ENCODE data around the gene TTLL5. TPM values are rescaled to one million over a fixed set of nuclear protein-coding genes. Genes with fewer than 3 reads are reported as not detected.

Gene TTLL5
- total RNA-seq, 1 donor from 2014 or later: 37.9 TPM

DNA sequence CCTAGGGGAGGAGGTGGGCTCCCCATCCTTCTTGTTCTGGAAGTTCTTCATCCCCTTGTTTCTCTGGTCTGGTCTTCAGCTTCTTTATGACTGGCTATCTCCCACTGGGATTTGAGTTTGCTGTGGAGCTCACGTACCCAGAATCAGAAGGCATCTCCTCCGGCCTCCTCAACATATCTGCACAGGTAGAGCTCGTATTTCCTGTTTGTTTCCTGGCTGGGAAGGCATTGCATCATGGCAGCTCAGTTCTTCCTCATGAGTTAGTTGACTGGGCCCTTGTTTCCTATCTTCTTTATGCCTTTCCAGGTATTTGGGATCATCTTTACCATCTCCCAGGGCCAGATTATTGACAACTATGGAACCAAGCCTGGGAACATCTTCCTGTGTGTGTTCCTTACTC is 20.2 kb upstream of the TTLL5 start:
- CTCF ChIA-PET: no interaction called here
- no peaks in the 10 kb centered on the region for H3K27me3 Mint-ChIP-seq
- H3K4me1 Mint-ChIP-seq: no peaks in the 10 kb centered on the region
- intact Hi-C loops (cut with micrococcal nuclease): no loop called here
- H3K36me3 Mint-ChIP-seq (ENCODE audit: low read depth): peaks cover 16% of the 10 kb centered on the region
- DNase-seq: no peak
- POLR2A ChIA-PET: no interaction called here
- no peaks in the 10 kb centered on the region for H3K9me3 Mint-ChIP-seq
- ATAC-seq (ENCODE audit: low read depth): no peak
- no peak overlapping the region for H3K27ac Mint-ChIP-seq
- H3K4me3 Mint-ChIP-seq: no peak overlapping the region
- TF ChIP-seq CTCF (IDR thresholded peaks at IDR 0.05): no peak

GRCh38 chr14:75643985-75644384 is 17.1 kb upstream of the TTLL5 start:
- POLR2A ChIA-PET: no interaction called here
- CTCF ChIA-PET: no interaction called here
- intact Hi-C loops (cut with micrococcal nuclease): no loop called here
- Mint-ChIP-seq H3K27me3 (no peaks in the 10 kb centered on the region), H3K4me1 (no peaks in the 10 kb centered on the region), H3K4me3 (no peak overlapping the region), H3K27ac (no peak overlapping the region), H3K36me3 (ENCODE audit: low read depth) (peaks cover 37% of the 10 kb centered on the region), H3K9me3 (no peaks in the 10 kb centered on the region)
- no peak for ATAC-seq (ENCODE audit: low read depth)
- no peak for DNase-seq
- no peak for TF ChIP-seq CTCF (IDR thresholded peaks at IDR 0.05)

GRCh38 chr14:75645056-75645455 is 16.0 kb upstream of the TTLL5 start:
- ATAC-seq (ENCODE audit: low read depth) (no peak), DNase-seq (no peak)
- Mint-ChIP-seq H3K27ac (no peak overlapping the region), H3K36me3 (ENCODE audit: low read depth) (peaks cover 48% of the 10 kb centered on the region), H3K9me3 (no peaks in the 10 kb centered on the region), H3K4me1 (no peaks in the 10 kb centered on the region), H3K27me3 (no peaks in the 10 kb centered on the region), H3K4me3 (no peak overlapping the region)
- TF ChIP-seq CTCF (IDR thresholded peaks at IDR 0.05): no peak
- ChIA-PET POLR2A (no interaction called here), CTCF (interaction anchor here (1.5 kb wide), 1 partner anchor 9 kb away, joined by 5 read pairs; no protein-coding TSS in a partner anchor)
- intact Hi-C loops (cut with micrococcal nuclease): no loop called here

DNA sequence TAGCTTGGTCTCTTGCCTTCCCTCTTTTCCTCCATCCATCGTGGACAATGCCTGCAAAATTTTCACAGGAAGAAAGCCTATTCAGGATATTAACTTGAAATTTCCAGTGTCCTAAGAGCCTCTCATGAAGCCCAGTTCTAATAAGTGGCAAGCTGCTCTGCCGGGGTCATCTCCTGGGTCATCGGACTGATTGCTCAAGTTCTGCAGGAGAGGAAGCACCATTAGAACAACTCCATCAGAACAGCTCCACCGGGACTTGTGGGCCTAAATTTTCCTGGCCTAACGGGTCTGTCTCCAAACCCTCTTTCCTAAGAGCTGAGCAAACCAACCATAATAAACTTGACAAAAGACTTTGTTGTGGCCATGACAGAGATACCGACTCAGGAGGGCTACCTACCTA is 14.3 kb upstream of the TTLL5 start:
- H3K27me3 Mint-ChIP-seq: no peaks in the 10 kb centered on the region
- H3K9me3 Mint-ChIP-seq: no peaks in the 10 kb centered on the region
- intact Hi-C loops (cut with micrococcal nuclease): no loop called here
- no peaks in the 10 kb centered on the region for H3K4me1 Mint-ChIP-seq
- H3K4me3 Mint-ChIP-seq: no peak overlapping the region
- peaks cover 61% of the 10 kb centered on the region for H3K36me3 Mint-ChIP-seq (ENCODE audit: low read depth)
- ATAC-seq (ENCODE audit: low read depth) (no peak), DNase-seq (no peak)
- CTCF ChIA-PET: no interaction called here
- no peak overlapping the region for H3K27ac Mint-ChIP-seq
- TF ChIP-seq CTCF (IDR thresholded peaks at IDR 0.05): no peak
- POLR2A ChIA-PET: no interaction called here

DNA sequence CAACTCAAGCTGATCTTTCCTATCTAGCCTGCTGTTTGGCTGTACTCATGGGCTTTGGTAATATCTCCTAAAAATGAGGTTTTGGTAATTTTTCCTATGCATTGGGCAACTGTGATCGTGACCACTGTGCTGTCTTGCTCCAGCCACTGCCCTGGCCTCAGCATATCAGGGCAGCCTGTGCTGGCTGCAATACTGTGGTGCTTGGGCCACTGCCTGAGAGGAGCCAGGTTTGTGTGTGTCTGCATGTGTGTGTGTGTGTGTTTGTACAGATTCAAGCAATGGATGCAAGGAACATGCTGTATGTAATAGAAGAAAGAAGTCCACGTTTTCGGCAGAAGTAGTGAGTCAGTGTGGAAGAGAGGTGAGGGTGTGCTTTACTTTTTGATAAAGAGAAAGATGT is 13.4 kb upstream of the TTLL5 start:
- Mint-ChIP-seq H3K4me3 (no peak overlapping the region), H3K36me3 (ENCODE audit: low read depth) (peaks cover 69% of the 10 kb centered on the region), H3K27me3 (no peaks in the 10 kb centered on the region), H3K9me3 (no peaks in the 10 kb centered on the region), H3K27ac (no peak overlapping the region), H3K4me1 (no peaks in the 10 kb centered on the region)
- DNase-seq (no peak), ATAC-seq (ENCODE audit: low read depth) (no peak)
- intact Hi-C loops (cut with micrococcal nuclease): no loop called here
- ChIA-PET CTCF (no interaction called here), POLR2A (no interaction called here)
- TF ChIP-seq CTCF (IDR thresholded peaks at IDR 0.05): no peak

All from activated B cell treated with CpG ODN at 0.5 μM for 24 hours (primary cell).